Hepatocyte (in vitro differentiated cells): ENCODE measurements around the gene PMPCA. TPM values are rescaled to one million over a fixed set of nuclear protein-coding genes. Genes with fewer than 3 reads are reported as not detected.

Experiments
- DNase-seq: peaks from one replicate; pipeline ENCODE4 v3.0.0-alpha.2; 2016; ENCODE audit warnings: low spot score
- H2AFZ ChIP-seq: fragments of 200-600 bp; sonication (generic); 2 replicates; pipeline ENCODE4 v1.6.0; 2016; ENCODE audit warnings: antibody characterized with exemption, mild to moderate bottlenecking
- H3K27ac ChIP-seq: fragments of 200-600 bp; sonication (generic); 2 replicates; pipeline ENCODE4 v1.5.1; 2016; ENCODE audit warnings: mild to moderate bottlenecking
- H3K27me3 ChIP-seq: fragments of 200-600 bp; sonication (generic); 2 replicates; pipeline ENCODE4 v1.6.1; 2016
- H3K36me3 ChIP-seq: fragments of 200-600 bp; sonication (generic); replicated peaks from 2 replicates; pipeline ENCODE4 v1.5.1; 2016; ENCODE audit warnings: low read depth; ENCODE audit not compliant: insufficient read depth
- H3K4me1 ChIP-seq: fragments of 200-600 bp; sonication (generic); 2 replicates; pipeline ENCODE4 v1.5.1; 2016; ENCODE audit warnings: mild to moderate bottlenecking, moderate library complexity; ENCODE audit not compliant: insufficient read depth
- H3K4me2 ChIP-seq: fragments of 200-600 bp; sonication (generic); 2 replicates; pipeline ENCODE4 v1.6.0; 2016
- H3K4me3 ChIP-seq: fragments of 200-600 bp; sonication (generic); 2 replicates; pipeline ENCODE4 v1.5.1; 2016; ENCODE audit warnings: mild to moderate bottlenecking
- H3K79me2 ChIP-seq: fragments of 200-600 bp; sonication (generic); 2 replicates; pipeline ENCODE4 v1.6.0; 2017; ENCODE audit warnings: mild to moderate bottlenecking
- H3K9me2 ChIP-seq: fragments of 200-600 bp; sonication (generic); replicated peaks from 2 replicates; pipeline ENCODE4 v1.6.0; 2017; ENCODE audit warnings: mild to moderate bottlenecking; ENCODE audit not compliant: insufficient read depth
- H3K9me3 ChIP-seq: fragments of 200-600 bp; sonication (generic); 2 replicates; pipeline ENCODE4 v1.5.1; 2016; ENCODE audit warnings: low read depth, mild to moderate bottlenecking
- H4K20me1 ChIP-seq: fragments of 200-600 bp; sonication (generic); 2 replicates; pipeline ENCODE4 v1.6.0; 2016; ENCODE audit warnings: mild to moderate bottlenecking; ENCODE audit not compliant: insufficient read depth, poor library complexity, severe bottlenecking
- CTCF ChIP-seq: fragments of 200-600 bp; sonication (generic); IDR thresholded peaks from 2 replicates; pipeline ENCODE4 v1.5.1; 2016; ENCODE audit warnings: antibody characterized with exemption, mild to moderate bottlenecking; ENCODE audit not compliant: poor library complexity
- EZH2 ChIP-seq: fragments of 200-600 bp; sonication (generic); IDR thresholded peaks from 2 replicates; pipeline ENCODE4 v1.6.1; 2016; ENCODE audit warnings: antibody characterized with exemption, mild to moderate bottlenecking, borderline replicate concordance
- EZH2phosphoT487 ChIP-seq: fragments of 200-600 bp; sonication (generic); IDR thresholded peaks from one replicate; pipeline ENCODE4 v1.6.1; 2018; ENCODE audit warnings: antibody characterized with exemption, mild to moderate bottlenecking, low read depth, moderate library complexity; ENCODE audit not compliant: unreplicated experiment, severe bottlenecking
- WGBS: methylation state at CpG from one replicate; pipeline ENCODE4 v1.1.6; 2016; ENCODE audit warnings: low lambda C conversion rate; ENCODE audit errors: missing lambda C conversion rate; 5-methylcytosine and 5-hydroxymethylcytosine counted together
- polyA plus RNA-seq: library from polyadenylated mRNA; unstranded; fragments of >200 nt; fragmentation: Nextera tagmentation; extraction: Ambion mirVana; gene quantifications from 2 replicates; pipeline ENCODE4 v1.2.1, GENCODE V29; 2016
- total RNA-seq: library from RNA; depleted of rRNA; stranded (reverse); fragments of >200 nt; gene quantifications from 2 replicates; pipeline ENCODE4 v1.2.3, GENCODE V29; 2014

PMPCA gene
- total and polyA plus RNA-seq, 2 experiments from 2014 or later = 45.1 to 85.7 TPM

- no peak overlapping the region for H3K4me3 ChIP-seq
- no peaks in the 10 kb centered on the region for H3K36me3 ChIP-seq
- no peaks in the 10 kb centered on the region for H3K9me2 ChIP-seq
- TF ChIP-seq CTCF = no peak
- TF ChIP-seq EZH2phosphoT487 = no peak
- TF ChIP-seq EZH2 = no peak
- H3K27me3 ChIP-seq = no peaks in the 10 kb centered on the region
- 94% methylated on average over 21 of the region's 21 CpGs for WGBS
- H4K20me1 ChIP-seq = no peaks in the 10 kb centered on the region
- DNase-seq = no peak
- no peaks in the 10 kb centered on the region for H3K4me1 ChIP-seq
- H3K79me2 ChIP-seq = no peaks in the 10 kb centered on the region
- no peaks in the 10 kb centered on the region for H3K9me3 ChIP-seq
- H2AFZ ChIP-seq = no peak overlapping the region
- H3K4me2 ChIP-seq = no peak overlapping the region
- no peak overlapping the region for H3K27ac ChIP-seq
Observed at GRCh38 chr9:136421791-136422190, 11.3 kb downstream of the PMPCA start.

DNA sequence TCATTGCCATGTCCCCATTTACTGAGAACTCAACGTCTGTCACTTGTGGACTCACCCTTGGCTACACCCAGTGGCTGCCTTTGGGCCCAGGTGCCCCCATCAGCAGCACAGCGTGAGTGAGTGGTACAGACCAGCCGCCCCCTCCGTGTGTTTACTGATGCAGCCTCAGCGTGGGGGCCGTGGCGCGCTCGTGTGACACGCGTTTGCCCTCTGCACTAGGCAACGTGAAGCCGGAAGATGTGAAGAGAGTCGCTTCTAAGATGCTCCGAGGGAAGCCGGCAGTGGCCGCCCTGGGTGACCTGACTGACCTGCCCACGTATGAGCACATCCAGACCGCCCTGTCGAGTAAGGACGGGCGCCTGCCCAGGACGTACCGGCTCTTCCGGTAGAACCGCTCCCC lies 12.4 kb downstream of the PMPCA start:
- no peaks in the 10 kb centered on the region for H3K4me1 ChIP-seq
- no peak overlapping the region for H3K4me3 ChIP-seq
- no peaks in the 10 kb centered on the region for H3K27me3 ChIP-seq
- DNase-seq = no peak
- H3K9me3 ChIP-seq = no peaks in the 10 kb centered on the region
- H3K27ac ChIP-seq = no peak overlapping the region
- 96% methylated on average over 26 of the region's 26 CpGs for WGBS
- H4K20me1 ChIP-seq = no peaks in the 10 kb centered on the region
- no peak overlapping the region for H2AFZ ChIP-seq
- H3K4me2 ChIP-seq = no peak overlapping the region
- no peaks in the 10 kb centered on the region for H3K79me2 ChIP-seq
- H3K36me3 ChIP-seq = no peaks in the 10 kb centered on the region
- no peaks in the 10 kb centered on the region for H3K9me2 ChIP-seq
- TF ChIP-seq EZH2 (no peak), EZH2phosphoT487 (no peak), CTCF (no peak)

- no peaks in the 10 kb centered on the region for H3K36me3 ChIP-seq
- TF ChIP-seq CTCF (no peak), EZH2 (no peak), EZH2phosphoT487 (no peak)
- 99% methylated on average over 43 of the region's 43 CpGs for WGBS
Observed at GRCh38 chr9:136423432-136424146, 13.1 kb downstream of the PMPCA start.

More at GRCh38 chr9:136423432-136424146, 13.1 kb downstream of the PMPCA start:
- Histone ChIP-seq H2AFZ (no peak overlapping the region), H3K79me2 (no peaks in the 10 kb centered on the region), H4K20me1 (no peaks in the 10 kb centered on the region), H3K9me2 (no peaks in the 10 kb centered on the region), H3K27ac (no peak overlapping the region), H3K9me3 (no peaks in the 10 kb centered on the region), H3K27me3 (no peaks in the 10 kb centered on the region), H3K4me1 (no peaks in the 10 kb centered on the region), H3K4me3 (no peak overlapping the region), H3K4me2 (no peak overlapping the region)
- no peak for DNase-seq
